ENCODE data around the gene CCDC137. TPM values are rescaled to one million over a fixed set of nuclear protein-coding genes. Genes with fewer than 3 reads are reported as not detected.

CCDC137 gene
- total RNA-seq, 1 donor from 2014 or later = 41.3 TPM

- no peak for ATAC-seq (ENCODE audit: low read depth)
- ChIA-PET CTCF (no interaction called here), POLR2A (no interaction called here)
- Mint-ChIP-seq H3K4me1 (peaks cover 17% of the 10 kb centered on the region), H3K4me3 (peak overlapping the region; percentile 55), H3K27ac (no peak overlapping the region), H3K9me3 (no peaks in the 10 kb centered on the region), H3K36me3 (ENCODE audit: low read depth) (peaks cover 2% of the 10 kb centered on the region), H3K27me3 (no peaks in the 10 kb centered on the region)
- TF ChIP-seq CTCF (IDR thresholded peaks at IDR 0.05) = no peak
- intact Hi-C loops (cut with micrococcal nuclease) = no loop called here
- no peak for DNase-seq
Measured at GRCh38 chr17:81638683-81639082, 27.9 kb upstream of the CCDC137 start.

DNA sequence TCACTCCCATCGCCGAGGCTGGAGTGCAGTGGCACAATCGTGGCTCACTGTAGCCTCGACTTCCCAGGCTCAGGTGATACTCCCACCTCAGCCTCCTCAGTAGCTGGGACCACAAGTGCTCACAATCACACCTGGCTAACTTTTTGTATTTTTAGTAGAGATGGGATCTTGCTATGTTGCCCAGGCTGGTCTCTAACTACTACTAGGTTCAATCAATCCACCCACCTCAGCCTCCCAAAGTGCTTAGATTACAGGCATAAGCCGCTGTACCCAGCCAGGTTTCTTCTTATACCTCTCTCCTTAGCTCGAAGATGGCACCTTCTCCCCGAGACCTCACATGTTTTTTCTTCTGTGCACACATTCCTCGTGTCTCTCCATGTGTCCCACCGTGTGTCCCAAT, 26.5 kb upstream of the CCDC137 start:
- H3K27ac Mint-ChIP-seq = no peak overlapping the region
- intact Hi-C loops (cut with micrococcal nuclease) = no loop called here
- no peak for ATAC-seq (ENCODE audit: low read depth)
- H3K36me3 Mint-ChIP-seq (ENCODE audit: low read depth) = peaks cover 2% of the 10 kb centered on the region
- peaks cover 15% of the 10 kb centered on the region for H3K4me1 Mint-ChIP-seq
- TF ChIP-seq CTCF (IDR thresholded peaks at IDR 0.05) = no peak
- no peaks in the 10 kb centered on the region for H3K9me3 Mint-ChIP-seq
- DNase-seq = no peak
- no peaks in the 10 kb centered on the region for H3K27me3 Mint-ChIP-seq
- H3K4me3 Mint-ChIP-seq = no peak overlapping the region
- CTCF ChIA-PET = no interaction called here
- POLR2A ChIA-PET = no interaction called here

DNA sequence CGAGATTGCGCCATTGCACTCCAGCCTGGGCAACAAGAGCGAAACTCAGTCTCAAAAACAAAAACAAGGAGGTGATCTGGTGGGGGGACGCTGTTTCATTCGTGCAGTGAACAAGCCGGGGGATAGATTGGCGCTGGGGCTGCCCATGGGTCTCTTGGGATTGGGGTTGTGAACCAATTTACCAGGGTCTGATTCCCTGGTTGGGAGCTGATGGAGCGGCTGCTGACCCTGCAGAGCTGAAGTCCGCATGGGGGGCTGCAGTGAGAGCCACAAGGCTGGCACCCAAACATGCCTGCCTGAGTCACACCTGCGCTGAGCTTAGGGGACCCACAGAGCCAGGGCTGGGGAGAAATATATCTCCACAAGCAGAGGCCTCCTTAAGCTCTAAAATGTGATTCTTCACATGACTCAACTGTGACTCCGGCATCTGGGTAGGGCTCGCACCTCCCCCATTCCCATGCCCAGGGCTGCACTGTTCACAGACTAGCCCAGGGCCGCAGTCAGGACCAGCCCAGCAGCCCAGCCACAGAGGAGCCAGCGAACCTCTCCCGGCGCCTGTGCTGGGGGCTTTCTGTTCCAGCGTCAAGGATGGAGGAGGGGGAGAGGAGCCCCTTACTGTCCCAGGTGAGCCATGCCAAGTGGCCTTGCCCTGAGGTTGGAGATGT, 24.6 kb upstream of the CCDC137 start:
- no peaks in the 10 kb centered on the region for H3K9me3 Mint-ChIP-seq
- intact Hi-C loops (cut with micrococcal nuclease) = no loop called here
- H3K27me3 Mint-ChIP-seq = no peaks in the 10 kb centered on the region
- TF ChIP-seq CTCF (IDR thresholded peaks at IDR 0.05) = no peak
- DNase-seq (no peak), ATAC-seq (ENCODE audit: low read depth) (no peak)
- CTCF ChIA-PET = no interaction called here
- POLR2A ChIA-PET = no interaction called here
- peaks cover 3% of the 10 kb centered on the region for H3K4me1 Mint-ChIP-seq
- no peaks in the 10 kb centered on the region for H3K36me3 Mint-ChIP-seq (ENCODE audit: low read depth)
- H3K27ac Mint-ChIP-seq = no peak overlapping the region
- no peak overlapping the region for H3K4me3 Mint-ChIP-seq

- H3K27me3 Mint-ChIP-seq = peaks cover 11% of the 10 kb centered on the region
- H3K4me3 Mint-ChIP-seq = no peak overlapping the region
- no peak for DNase-seq
- no peak overlapping the region for H3K27ac Mint-ChIP-seq
- POLR2A ChIA-PET = no interaction called here
- no peaks in the 10 kb centered on the region for H3K36me3 Mint-ChIP-seq (ENCODE audit: low read depth)
- no peak for ATAC-seq (ENCODE audit: low read depth)
- no peaks in the 10 kb centered on the region for H3K9me3 Mint-ChIP-seq
- intact Hi-C loops (cut with micrococcal nuclease) = no loop called here
- CTCF ChIA-PET = no interaction called here
- no peak for TF ChIP-seq CTCF (IDR thresholded peaks at IDR 0.05)
- no peaks in the 10 kb centered on the region for H3K4me1 Mint-ChIP-seq
Measured at GRCh38 chr17:81644496-81644895, 22.0 kb upstream of the CCDC137 start.

GRCh38 chr17:81644976-81645952, 21.3 kb upstream of the CCDC137 start:
- POLR2A ChIA-PET = no interaction called here
- no peak for DNase-seq
- no peaks in the 10 kb centered on the region for H3K4me1 Mint-ChIP-seq

More at GRCh38 chr17:81644976-81645952, 21.3 kb upstream of the CCDC137 start:
- CTCF ChIA-PET = no interaction called here
- H3K4me3 Mint-ChIP-seq = no peak overlapping the region
- no peak overlapping the region for H3K27ac Mint-ChIP-seq
- peaks cover 13% of the 10 kb centered on the region for H3K27me3 Mint-ChIP-seq
- no peaks in the 10 kb centered on the region for H3K36me3 Mint-ChIP-seq (ENCODE audit: low read depth)
- TF ChIP-seq CTCF (IDR thresholded peaks at IDR 0.05) = no peak
- ATAC-seq (ENCODE audit: low read depth) = no peak
- no peaks in the 10 kb centered on the region for H3K9me3 Mint-ChIP-seq
- intact Hi-C loops (cut with micrococcal nuclease) = no loop called here
